ENCODE measurements around the gene TCHH.
A peak's percentile ranks its signal among the peaks of the same experiment; 100 is the strongest.
"Not testable (repeated sequence)": the region's sequence is repeated elsewhere in the genome, so short reads cannot be mapped to it uniquely, and the experiment has no call there.

TCHH gene
- total RNA-seq = 0 to 0.15 (median 0.06) reads per million in 4 donors

DNA sequence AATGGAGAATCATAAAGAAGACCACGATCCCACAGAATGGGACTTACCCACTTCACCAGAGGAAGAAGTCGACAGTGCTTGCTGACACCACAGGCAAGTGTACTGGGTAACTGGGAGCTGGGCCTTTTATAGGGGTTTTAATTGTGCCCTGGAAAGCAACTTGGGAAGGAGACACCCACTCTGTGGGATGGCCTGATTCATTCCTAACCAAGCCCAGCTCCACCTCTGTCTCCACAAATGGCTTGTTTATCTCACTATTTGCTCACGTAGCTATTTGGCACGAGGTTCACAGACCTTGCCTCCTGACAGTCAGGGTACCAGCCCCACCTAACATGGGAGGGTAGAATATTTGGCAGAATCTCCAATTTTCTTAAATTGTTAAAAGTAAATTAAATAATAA is at the start of gene TCHH:
Gene TCHH, minus strand, starts transcription at position 101 of the 400 bp plus-strand sequence. CDS start 1,364 bp downstream, outside the sequence.
- DNase-seq = no peak

GRCh38 chr1:152164517-152165136 is 49.4 kb upstream of the TCHH start:
- no peak for DNase-seq

- DNase-seq = no peak
These were observed 47.7 kb upstream of the TCHH start for GRCh38 chr1:152162792-152163463.

GRCh38 chr1:152160576-152160975 is 45.3 kb upstream of the TCHH start:
- DNase-seq = no peak

GRCh38 chr1:152159144-152159543 is 43.9 kb upstream of the TCHH start, which contains the start of gene RPTN:
RPTN (minus strand) TSS chr1:152159228; CDS start chr1:152157889, 1,339 bp downstream.
- DNase-seq = no peak

GRCh38 chr1:152153996-152154395 is 38.8 kb upstream of the TCHH start:
- DNase-seq = no peak

DNA sequence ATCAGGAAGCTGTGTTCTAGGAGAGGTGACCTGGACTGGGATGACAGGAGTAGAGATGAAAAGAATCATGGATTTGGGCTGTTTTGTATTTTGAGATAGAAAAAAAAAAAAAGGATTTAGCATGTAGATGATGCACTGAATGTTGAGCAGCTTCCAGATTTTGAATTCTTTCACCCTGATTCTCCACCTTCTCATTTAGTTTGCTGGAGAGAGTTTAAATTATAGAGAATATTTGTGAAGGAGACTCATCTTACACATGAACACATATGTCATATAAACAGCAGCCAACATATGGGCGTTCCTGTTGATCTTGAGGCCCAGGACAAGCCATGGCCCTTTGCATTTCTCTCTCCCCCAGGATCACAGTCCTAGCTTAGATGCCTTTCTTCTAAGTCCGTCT is 36.4 kb upstream of the TCHH start:
- DNase-seq = no peak

DNA sequence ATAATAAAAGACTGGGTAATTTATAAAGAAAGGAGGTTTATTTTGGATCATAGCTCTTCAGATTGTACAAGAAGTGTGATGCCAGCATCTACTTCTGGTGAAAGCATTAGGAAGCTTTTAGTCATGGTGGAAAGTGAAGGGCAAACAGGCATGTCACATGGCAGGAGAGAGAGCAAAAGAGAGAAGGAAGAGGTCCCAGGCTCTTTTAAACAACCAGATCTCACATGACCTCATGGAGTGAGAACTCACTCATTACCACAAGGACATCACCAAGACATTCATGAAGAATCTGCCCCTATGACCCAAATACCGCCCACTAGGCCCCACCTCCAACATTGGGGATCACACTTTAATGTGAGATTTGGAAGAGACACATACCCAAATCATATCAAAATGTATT is 33.7 kb upstream of the TCHH start:
- DNase-seq = no peak

GRCh38 chr1:152148051-152148450 is 32.8 kb upstream of the TCHH start:
- DNase-seq = no peak

- no peak for DNase-seq
These were observed 30.5 kb upstream of the TCHH start for GRCh38 chr1:152145769-152146168.

GRCh38 chr1:152144674-152145183 is 29.5 kb upstream of the TCHH start:
- not testable (repeated sequence) for DNase-seq

GRCh38 chr1:152143150-152143887 is 28.1 kb upstream of the TCHH start:
- no peak for DNase-seq

DNA sequence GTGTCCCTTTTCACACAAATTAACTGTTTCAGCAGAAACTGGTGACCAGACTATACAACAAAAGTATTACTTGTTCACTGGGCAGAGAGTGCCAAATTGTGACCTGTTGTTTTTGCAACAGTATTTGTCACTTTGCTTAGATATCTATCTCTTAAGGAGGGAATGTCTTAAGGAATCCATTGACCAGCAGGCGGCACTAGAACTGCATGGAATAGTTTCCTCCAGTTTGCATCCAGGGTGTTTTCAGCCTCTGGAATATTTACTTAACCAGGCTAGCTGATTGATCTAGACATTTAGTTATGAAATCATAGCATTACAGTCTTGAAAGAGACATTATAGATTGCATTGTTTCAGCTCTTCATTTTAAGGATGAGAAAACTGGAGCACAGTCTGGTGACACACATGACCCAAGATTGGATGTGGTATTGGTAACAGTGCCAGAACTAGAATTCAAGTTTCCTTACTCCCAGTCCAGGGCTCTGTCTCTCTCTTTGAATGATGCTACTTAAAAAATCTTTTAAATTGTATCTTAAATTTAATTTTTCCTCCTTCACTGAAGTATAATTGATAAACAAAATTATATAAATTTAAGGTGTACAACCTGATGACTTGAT is 26.8 kb upstream of the TCHH start:
- DNase-seq = no peak

- no peak for DNase-seq
These were observed 22.0 kb upstream of the TCHH start for GRCh38 chr1:152137215-152137614.

DNA sequence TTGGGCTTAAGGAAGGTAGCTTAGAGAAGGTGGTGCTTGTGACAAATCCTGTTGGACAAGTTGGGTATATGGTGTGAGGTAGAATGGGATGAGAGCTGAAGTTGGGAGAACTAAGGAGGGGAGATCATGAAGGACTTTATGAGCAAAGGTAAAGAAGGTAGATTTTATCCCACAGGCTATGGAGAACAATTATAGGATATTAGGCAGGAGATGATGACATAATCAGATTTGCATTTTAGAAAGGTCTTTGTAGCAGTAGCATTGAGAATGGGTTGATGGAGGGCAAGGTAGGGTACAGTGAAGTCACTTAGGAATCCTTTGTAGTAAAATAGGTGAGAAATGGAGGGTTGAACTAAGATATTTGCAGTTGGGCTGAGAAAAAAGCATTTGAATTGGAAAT is 14.9 kb upstream of the TCHH start:
- no peak for DNase-seq

DNA sequence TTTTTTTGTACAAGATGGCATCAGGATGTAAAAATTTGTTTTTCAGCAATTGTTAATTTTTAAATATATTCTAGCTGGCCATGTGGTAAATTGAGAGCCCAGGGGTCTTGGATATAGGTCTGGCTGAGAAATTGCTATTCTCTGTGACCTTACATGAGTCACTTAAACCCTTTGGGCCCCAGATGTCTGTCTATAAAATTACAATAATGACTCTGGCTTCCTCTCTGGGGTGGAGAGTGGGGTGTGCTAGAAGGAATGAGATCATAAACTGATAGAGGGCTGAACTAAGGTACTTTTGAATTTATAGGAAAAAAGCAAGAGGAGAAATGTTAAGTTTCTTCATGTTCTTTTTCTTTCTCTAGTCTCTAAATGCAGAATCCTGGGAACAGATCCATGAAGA is 12.4 kb upstream of the TCHH start:
- DNase-seq = no peak

GRCh38 chr1:152125834-152126443 is 10.7 kb upstream of the TCHH start:
- DNase-seq = no peak

GRCh38 chr1:152118915-152119314 is 3.7 kb upstream of the TCHH start:
- no peak for DNase-seq

- no peak for DNase-seq
These were observed 2.3 kb downstream of the TCHH start for GRCh38 chr1:152112885-152113432.

- peak in 1 of 5 donors; percentile 20 for DNase-seq
These were observed 3.0 kb downstream of the TCHH start for GRCh38 chr1:152112101-152112884.

- DNase-seq = peak in 1 of 5 donors; percentile 58
These were observed 3.7 kb downstream of the TCHH start for GRCh38 chr1:152111515-152111968.
